Measurements from ENCODE around the gene GPN2. TPM values are rescaled to one million over a fixed set of nuclear protein-coding genes. Genes with fewer than 3 reads are reported as not detected.
A peak's percentile ranks its signal among the peaks of the same experiment; 100 is the strongest.

The GPN2 gene
- total and polyA plus RNA-seq, 2 donors (not counting 3 experiments of a cell fraction or from before 2014, with no cell fraction given), result 21.9 to 37.4 TPM

DNA sequence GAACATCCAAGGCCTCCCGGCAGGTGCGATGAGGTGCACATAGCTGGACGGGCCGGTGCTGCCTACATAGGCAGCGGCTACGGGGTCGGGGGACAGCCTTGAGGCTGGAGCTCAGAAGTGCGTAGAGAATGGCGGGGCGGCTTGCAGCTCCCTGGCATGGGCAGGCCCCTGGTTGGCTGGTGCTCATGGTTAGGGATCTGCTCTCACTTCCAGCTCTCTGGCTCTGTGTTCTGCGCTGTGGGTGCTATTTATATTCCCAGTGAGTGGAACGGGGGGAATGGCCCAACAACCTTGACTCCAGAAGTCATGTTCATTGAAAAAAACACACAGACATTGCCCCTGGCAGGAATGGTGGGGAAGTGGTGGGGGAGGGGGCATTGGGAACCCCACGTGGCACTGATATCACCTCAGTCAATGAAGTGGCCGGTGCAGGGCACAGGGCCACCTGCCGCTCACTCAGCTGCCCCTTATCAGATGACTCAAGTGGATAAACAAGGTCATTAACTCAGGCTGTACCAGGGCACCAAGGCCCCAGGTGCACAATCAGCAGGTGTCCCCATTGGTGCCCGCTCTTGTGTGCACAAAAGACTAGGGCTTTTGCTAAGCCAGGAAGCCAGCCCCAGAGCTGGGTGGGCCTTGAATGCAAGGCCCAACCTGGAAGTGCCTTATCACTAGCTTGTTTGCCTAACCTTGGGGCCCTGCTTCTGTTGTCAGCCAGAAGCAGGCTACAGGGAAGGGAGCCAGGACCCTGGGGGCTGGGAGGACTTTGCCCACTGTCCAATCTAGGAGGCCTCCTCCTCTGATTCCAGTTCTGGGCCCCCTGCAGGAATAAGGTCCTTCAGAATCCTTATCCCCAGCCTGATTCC is 23.9 kb upstream of the GPN2 start, which contains the start of gene NR0B2:
Gene NR0B2, minus strand, starts transcription at position 222 of the 866 bp plus-strand sequence. Its CDS starts 35 bp downstream, at position 187.
- FAIRE-seq, result no peak
- H4K20me1 ChIP-seq (replicated peaks; ENCODE audit: control insufficient read depth, extremely low read depth, insufficient read depth, low read length), result no peaks in the 10 kb centered on the region
- TF ChIP-seq MYC (IDR thresholded peaks at IDR 0.05; ENCODE audit: low read depth, low read length), result no peak
- BruUV-seq (replicated peaks), result no TSS peak
- peaks cover 0 to 1% of the 10 kb centered on the region in 2 experiments for H3K27me3 ChIP-seq (ENCODE audit: control insufficient read depth in 2 of 2, insufficient read depth in 2 of 2, low read length in 2 of 2)
- H3K27ac ChIP-seq (ENCODE audit: insufficient read depth, low read depth, low read length), result no peak within 1 kb of the TSS
- H2AFZ ChIP-seq (ENCODE audit: low read depth, low read length), result no peak within 1 kb of the TSS
- no peaks in the 10 kb centered on the region for H3K4me1 ChIP-seq (ENCODE audit: control insufficient read depth, extremely low read depth, insufficient read depth, low read length)
- H3K79me2 ChIP-seq (ENCODE audit: control insufficient read depth, insufficient read depth, low read length), result no peaks in the 10 kb centered on the region
- H3K36me3 ChIP-seq (ENCODE audit: control insufficient read depth in 2 of 2, extremely low read depth in 1 of 2, insufficient read depth in 2 of 2, low read length in 2 of 2), result no peaks in the 10 kb centered on the region
- H3K4me2 ChIP-seq (ENCODE audit: insufficient read depth, low read length), result no peak within 1 kb of the TSS
- no peak within 1 kb of the TSS for H3K4me3 ChIP-seq (replicated peaks in 1 of 3; ENCODE audit: insufficient read depth in 1 of 3, low read depth in 1 of 3, low read length in 3 of 3)
- no peaks in the 10 kb centered on the region for H3K9me1 ChIP-seq (replicated peaks; ENCODE audit: control insufficient read depth, extremely low read depth, insufficient read depth, low read length)
- intact Hi-C loops (cut with micrococcal nuclease), result no loop called here
- no peaks in the 10 kb centered on the region for H3K9me3 ChIP-seq (replicated peaks; ENCODE audit: control insufficient read depth, insufficient read depth, low read length)
- ChIA-PET POLR2A (no interaction called here), CTCF (interaction anchor here (1.1 kb wide), 1 partner anchor 26 kb away, joined by 3 read pairs; no protein-coding TSS in a partner anchor)
- H3K9ac ChIP-seq (replicated peaks; ENCODE audit: extremely low read depth, insufficient read depth, low read length), result no peak within 1 kb of the TSS
- dilution Hi-C loops (cut with MboI; ENCODE audit: extremely low pct_ligation_motif_present, low sequenced_read_pairs), result no loop called here
- DNase-seq (ENCODE audit: low read depth, low spot score), result peak; percentile 12

DNA sequence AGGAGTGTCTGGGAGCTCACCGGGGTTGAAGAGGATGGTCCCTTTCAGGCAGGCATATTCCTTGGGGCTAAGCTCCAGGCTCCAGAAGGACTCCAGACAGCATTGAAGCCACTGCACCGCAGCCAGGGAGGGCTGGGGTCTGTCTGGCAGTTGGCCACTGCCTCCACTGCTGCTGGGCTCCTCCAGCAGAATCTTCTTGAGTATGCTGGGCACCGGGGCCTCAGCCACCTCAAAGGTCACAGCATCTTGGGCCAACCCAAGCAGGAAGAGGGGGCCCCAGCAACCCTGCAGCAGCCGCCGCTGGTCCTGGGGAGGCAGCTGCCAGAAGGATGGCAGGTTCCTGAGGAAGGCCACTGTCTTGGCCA is 23.3 kb upstream of the GPN2 start:
- FAIRE-seq (no peak), DNase-seq (ENCODE audit: low read depth, low spot score) (no peak)
- H3K79me2 ChIP-seq (ENCODE audit: control insufficient read depth, insufficient read depth, low read length), result no peaks in the 10 kb centered on the region
- peaks cover 0 to 1% of the 10 kb centered on the region in 2 experiments for H3K27me3 ChIP-seq (ENCODE audit: control insufficient read depth in 2 of 2, insufficient read depth in 2 of 2, low read length in 2 of 2)
- H3K4me1 ChIP-seq (ENCODE audit: control insufficient read depth, extremely low read depth, insufficient read depth, low read length), result no peaks in the 10 kb centered on the region
- no peak overlapping the region for H2AFZ ChIP-seq (ENCODE audit: low read depth, low read length)
- no peak overlapping the region for H3K4me2 ChIP-seq (ENCODE audit: insufficient read depth, low read length)
- TF ChIP-seq, protein P1, sequence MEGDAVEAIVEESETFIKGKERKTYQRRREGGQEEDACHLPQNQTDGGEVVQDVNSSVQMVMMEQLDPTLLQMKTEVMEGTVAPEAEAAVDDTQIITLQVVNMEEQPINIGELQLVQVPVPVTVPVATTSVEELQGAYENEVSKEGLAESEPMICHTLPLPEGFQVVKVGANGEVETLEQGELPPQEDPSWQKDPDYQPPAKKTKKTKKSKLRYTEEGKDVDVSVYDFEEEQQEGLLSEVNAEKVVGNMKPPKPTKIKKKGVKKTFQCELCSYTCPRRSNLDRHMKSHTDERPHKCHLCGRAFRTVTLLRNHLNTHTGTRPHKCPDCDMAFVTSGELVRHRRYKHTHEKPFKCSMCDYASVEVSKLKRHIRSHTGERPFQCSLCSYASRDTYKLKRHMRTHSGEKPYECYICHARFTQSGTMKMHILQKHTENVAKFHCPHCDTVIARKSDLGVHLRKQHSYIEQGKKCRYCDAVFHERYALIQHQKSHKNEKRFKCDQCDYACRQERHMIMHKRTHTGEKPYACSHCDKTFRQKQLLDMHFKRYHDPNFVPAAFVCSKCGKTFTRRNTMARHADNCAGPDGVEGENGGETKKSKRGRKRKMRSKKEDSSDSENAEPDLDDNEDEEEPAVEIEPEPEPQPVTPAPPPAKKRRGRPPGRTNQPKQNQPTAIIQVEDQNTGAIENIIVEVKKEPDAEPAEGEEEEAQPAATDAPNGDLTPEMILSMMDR (IDR thresholded peaks at IDR 0.05; ENCODE audit: extremely low read depth in 1 of 2, insufficient read depth in 1 of 2, low read depth in 1 of 2, low read length in 2 of 2), result no peak
- TF ChIP-seq, protein P2, sequence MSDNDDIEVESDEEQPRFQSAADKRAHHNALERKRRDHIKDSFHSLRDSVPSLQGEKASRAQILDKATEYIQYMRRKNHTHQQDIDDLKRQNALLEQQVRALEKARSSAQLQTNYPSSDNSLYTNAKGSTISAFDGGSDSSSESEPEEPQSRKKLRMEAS (IDR thresholded peaks at IDR 0.05; ENCODE audit: insufficient read depth, insufficient read length), result no peak
- TF ChIP-seq GATA2 (IDR thresholded peaks at IDR 0.05; ENCODE audit: insufficient read depth, insufficient read length, low read depth, low read length) (no peak), EZH2 (IDR thresholded peaks at IDR 0.05; ENCODE audit: borderline replicate concordance, low read depth, low read length, severe bottlenecking) (no peak), JUN (IDR thresholded peaks at IDR 0.05; ENCODE audit: borderline replicate concordance, insufficient read depth, insufficient read length, low read depth) (no peak), POLR2AphosphoS5 (IDR thresholded peaks at IDR 0.05; ENCODE audit: insufficient read depth, low read depth, low read length) (no peak), FOS (IDR thresholded peaks at IDR 0.05; ENCODE audit: borderline replicate concordance, insufficient read depth, low read length) (no peak), POLR2A (IDR thresholded peaks at IDR 0.05; ENCODE audit: low read depth, low read length) (no peak), MYC (IDR thresholded peaks at IDR 0.05; ENCODE audit: low read depth, low read length) (no peak)
- no peak overlapping the region for H3K9ac ChIP-seq (replicated peaks; ENCODE audit: extremely low read depth, insufficient read depth, low read length)
- no peaks in the 10 kb centered on the region for H3K9me1 ChIP-seq (replicated peaks; ENCODE audit: control insufficient read depth, extremely low read depth, insufficient read depth, low read length)
- no peak overlapping the region for H3K4me3 ChIP-seq (replicated peaks in 1 of 3; ENCODE audit: insufficient read depth in 1 of 3, low read depth in 1 of 3, low read length in 3 of 3)
- no peaks in the 10 kb centered on the region for H3K36me3 ChIP-seq (ENCODE audit: control insufficient read depth in 2 of 2, extremely low read depth in 1 of 2, insufficient read depth in 2 of 2, low read length in 2 of 2)
- intact Hi-C loops (cut with micrococcal nuclease) (no loop called here), dilution Hi-C loops (cut with MboI; ENCODE audit: extremely low pct_ligation_motif_present, low sequenced_read_pairs) (no loop called here)
- BruUV-seq (replicated peaks), result no TSS peak
- H4K20me1 ChIP-seq (replicated peaks; ENCODE audit: control insufficient read depth, extremely low read depth, insufficient read depth, low read length), result no peaks in the 10 kb centered on the region
- ChIA-PET CTCF (interaction anchor here (1.1 kb wide), 1 partner anchor 25 kb away, joined by 3 read pairs; no protein-coding TSS in a partner anchor), POLR2A (no interaction called here)
- H3K27ac ChIP-seq (ENCODE audit: insufficient read depth, low read depth, low read length), result no peak overlapping the region
- H3K9me3 ChIP-seq (replicated peaks; ENCODE audit: control insufficient read depth, insufficient read depth, low read length), result no peaks in the 10 kb centered on the region

Data from endothelial cell of umbilical vein (primary cell).